Measurements from ENCODE around the gene HIVEP3. TPM values are rescaled to one million over a fixed set of nuclear protein-coding genes. Genes with fewer than 3 reads are reported as not detected.

Gene HIVEP3
- total RNA-seq, 1 donor, result 1.2 TPM

DNA sequence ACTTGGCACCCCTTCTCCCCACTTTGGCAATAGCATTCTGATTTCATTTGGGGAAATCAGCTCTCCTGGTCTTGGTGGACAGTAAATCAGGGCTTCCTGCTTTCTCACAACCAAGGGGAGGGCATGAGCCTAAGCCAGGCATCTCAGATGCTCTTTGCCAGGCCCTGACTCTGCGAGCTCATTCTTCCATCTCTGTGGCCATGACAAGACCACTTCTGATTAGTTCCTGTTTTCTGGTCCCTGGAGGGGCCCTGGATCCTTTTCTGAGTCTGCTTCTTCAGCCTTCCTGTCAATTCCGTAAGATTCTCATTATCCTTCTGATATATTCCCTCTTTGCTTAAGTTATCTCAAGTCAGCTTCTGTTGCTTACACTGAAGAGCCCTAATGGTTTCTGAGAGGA lies 210.4 kb downstream of the HIVEP3 start:
- no peak for DNase-seq (ENCODE audit: low read depth)
- H3K4me3 ChIP-seq (ENCODE audit: low read depth, low read length), result no peak overlapping the region
- no peak for TF ChIP-seq CTCF (IDR thresholded peaks at IDR 0.05; ENCODE audit: insufficient read depth, low read length)

DNA sequence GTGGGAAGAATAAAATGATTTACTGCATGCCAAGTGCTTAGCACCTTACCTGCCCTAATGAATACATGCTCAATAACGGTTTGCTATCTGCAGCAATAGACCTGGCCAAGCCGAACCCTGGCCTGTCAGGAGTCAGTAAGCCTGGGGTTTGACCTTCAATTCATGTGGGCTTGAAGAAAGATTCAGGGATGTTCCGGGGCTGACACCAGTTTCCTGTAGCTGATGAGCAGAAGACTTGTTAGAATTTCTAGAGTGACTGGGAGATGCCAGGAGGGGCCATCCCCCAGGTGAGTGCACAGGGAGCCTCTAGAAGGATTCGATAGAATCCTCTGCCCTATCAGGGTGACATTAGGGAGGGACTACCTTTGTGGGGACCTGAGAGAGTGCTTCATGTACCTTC lies 210.9 kb downstream of the HIVEP3 start:
- DNase-seq (ENCODE audit: low read depth), result no peak
- no peak for TF ChIP-seq CTCF (IDR thresholded peaks at IDR 0.05; ENCODE audit: insufficient read depth, low read length)
- no peak overlapping the region for H3K4me3 ChIP-seq (ENCODE audit: low read depth, low read length)

- DNase-seq (ENCODE audit: low read depth), result no peak
- no peak overlapping the region for H3K4me3 ChIP-seq (ENCODE audit: low read depth, low read length)
- no peak for TF ChIP-seq CTCF (IDR thresholded peaks at IDR 0.05; ENCODE audit: insufficient read depth, low read length)
Measured at GRCh38 chr1:41705798-41706197, 212.9 kb downstream of the HIVEP3 start.

DNA sequence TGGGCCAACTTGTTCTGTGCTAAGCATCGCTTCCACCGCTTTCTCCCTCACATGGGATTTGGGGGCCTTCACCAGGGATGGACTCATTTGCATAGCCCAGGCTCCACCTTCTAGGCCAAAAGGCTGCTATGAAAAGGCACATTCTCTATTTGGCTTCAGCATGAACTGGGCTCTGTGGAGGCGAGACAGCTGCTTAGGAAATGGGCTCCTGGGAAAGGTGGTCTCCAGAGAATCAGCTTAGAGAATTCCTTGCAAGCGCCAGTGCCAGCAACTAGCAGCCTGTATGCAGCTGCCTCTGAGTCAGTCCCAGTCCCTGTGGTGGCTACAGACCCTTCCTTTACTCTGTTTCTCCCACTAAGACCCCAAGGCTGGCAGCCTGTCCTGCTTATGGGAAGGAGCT lies 214.5 kb downstream of the HIVEP3 start:
- DNase-seq (ENCODE audit: low read depth), result no peak
- no peak overlapping the region for H3K4me3 ChIP-seq (ENCODE audit: low read depth, low read length)
- TF ChIP-seq CTCF (IDR thresholded peaks at IDR 0.05; ENCODE audit: insufficient read depth, low read length), result no peak

DNA sequence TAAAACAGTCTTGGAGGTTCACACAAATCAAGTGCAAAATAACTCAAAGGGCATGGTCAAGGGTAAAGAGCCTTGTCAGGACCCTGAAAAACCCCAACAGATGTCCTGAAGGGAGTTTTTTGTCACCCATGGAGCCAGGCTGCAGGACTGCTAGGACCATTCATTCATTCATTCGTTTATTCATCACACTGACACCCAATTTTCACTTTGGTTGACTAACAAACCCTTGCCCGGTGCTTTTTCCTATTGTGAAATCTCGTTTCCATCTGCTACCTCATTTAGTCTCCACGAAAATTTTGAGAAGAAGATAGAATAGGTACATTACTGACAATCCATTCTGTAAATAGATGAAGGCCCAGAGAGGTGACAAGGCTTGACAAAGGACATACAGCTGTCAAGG lies 216.0 kb downstream of the HIVEP3 start:
- no peak overlapping the region for H3K4me3 ChIP-seq (ENCODE audit: low read depth, low read length)
- no peak for TF ChIP-seq CTCF (IDR thresholded peaks at IDR 0.05; ENCODE audit: insufficient read depth, low read length)
- DNase-seq (ENCODE audit: low read depth), result no peak

DNA sequence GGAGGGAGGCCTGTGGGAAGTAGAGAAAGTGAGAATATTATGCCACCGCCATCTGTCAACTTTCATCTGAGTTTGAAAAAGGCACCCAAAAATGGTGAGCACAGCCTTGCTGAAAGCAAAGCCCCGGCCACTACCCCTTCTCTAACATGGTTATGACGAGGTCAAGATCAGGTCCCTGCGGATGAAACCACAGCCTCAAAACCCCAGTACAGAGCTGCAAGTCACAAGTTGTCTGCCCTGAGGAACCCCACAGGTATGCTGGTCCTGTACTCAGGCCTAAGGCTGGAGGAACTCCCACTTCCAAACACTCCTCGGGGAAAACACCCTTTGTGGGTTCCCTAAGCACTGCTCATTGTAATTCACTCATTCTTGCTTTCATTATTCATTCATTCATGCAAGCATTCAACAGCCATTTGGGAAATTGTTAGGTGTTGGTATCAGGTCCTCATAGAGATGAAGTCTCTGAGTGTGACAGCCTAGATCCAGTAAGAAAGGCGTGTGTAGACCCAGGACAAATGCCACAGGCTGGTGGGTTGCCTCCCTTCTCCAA lies 217.7 kb downstream of the HIVEP3 start:
- TF ChIP-seq CTCF (IDR thresholded peaks at IDR 0.05; ENCODE audit: insufficient read depth, low read length), result no peak
- H3K4me3 ChIP-seq (ENCODE audit: low read depth, low read length), result no peak overlapping the region
- DNase-seq (ENCODE audit: low read depth), result no peak

DNA sequence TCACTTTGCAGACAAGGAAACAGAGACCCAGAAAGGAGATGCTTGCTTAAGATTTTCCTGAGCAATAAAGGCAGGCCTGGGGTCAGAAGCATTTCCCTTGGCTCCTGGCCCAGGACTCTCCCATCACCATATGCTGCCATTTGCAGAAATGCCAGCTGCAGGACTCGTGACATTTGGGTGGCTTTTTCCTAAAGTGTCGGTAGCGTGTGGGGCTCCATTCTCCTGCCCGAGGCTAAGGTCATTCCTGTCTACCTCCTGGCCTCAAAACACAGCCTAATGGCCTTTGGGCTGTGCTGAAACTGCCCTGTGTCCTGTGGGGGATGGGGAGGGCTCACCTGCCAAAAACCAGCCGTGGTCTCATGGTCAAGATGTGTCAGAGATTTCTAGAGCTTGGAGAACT lies 218.1 kb downstream of the HIVEP3 start:
- TF ChIP-seq CTCF (IDR thresholded peaks at IDR 0.05; ENCODE audit: insufficient read depth, low read length), result no peak
- no peak for DNase-seq (ENCODE audit: low read depth)
- H3K4me3 ChIP-seq (ENCODE audit: low read depth, low read length), result no peak overlapping the region

Data from fibroblast of the aortic adventitia (primary cell).